IMR-90 (cell line): ENCODE measurements around the gene RFC2. TPM values are rescaled to one million over a fixed set of nuclear protein-coding genes. Genes with fewer than 3 reads are reported as not detected.
A peak's percentile ranks its signal among the peaks of the same experiment; 100 is the strongest.

Experiments
- ATAC-seq: fragments of 200-7000 bp; cut with Tn5 transposase; 2 replicates; pipeline ENCODE4 v1.9.1; 2020; ENCODE audit warnings: low read depth, mild to moderate bottlenecking, moderate library complexity
- BruUV-seq: library from RNA; stranded (reverse); fragments of 400-500 nt; replicated peaks from 2 replicates; lab custom pipeline; 2021; lab: Mats Ljungman, UMichigan
- CTCF ChIA-PET: fragments of 300-600 bp; formaldehyde crosslinking; extraction: SDS; loops from one replicate; lab custom pipeline; 2021; ENCODE audit warnings: antibody characterized with exemption; lab: Yijun Ruan, JAX
- POLR2A ChIA-PET: fragments of 300-600 bp; sonication (Branson Sonifier 250); formaldehyde crosslinking; loops from one replicate; lab custom pipeline; 2022; ENCODE audit warnings: antibody characterized with exemption; ENCODE audit not compliant: unreplicated experiment; lab: Charles Lee
- DNase-seq: peaks from one replicate; pipeline ENCODE4 v3.0.0; 2013
- H2AFZ ChIP-seq: replicated peaks from 2 replicates; pipeline ENCODE3; 2013; ENCODE audit warnings: low read length, mild to moderate bottlenecking; ENCODE audit not compliant: poor library complexity
- H2AK5ac ChIP-seq: 2 replicates; pipeline ENCODE4 v1.6.1; 2013; ENCODE audit warnings: low read depth, low read length, inconsistent platforms
- H2AK9ac ChIP-seq: replicated peaks from 2 replicates; pipeline ENCODE3; 2013; ENCODE audit warnings: mild to moderate bottlenecking, low read depth, low read length, moderate library complexity; ENCODE audit not compliant: poor library complexity
- H2BK120ac ChIP-seq: 2 replicates; pipeline ENCODE4 v1.6.1; 2013; ENCODE audit warnings: low read depth, low read length, inconsistent platforms
- H2BK15ac ChIP-seq: 3 replicates; pipeline ENCODE4 v1.6.1; 2013; ENCODE audit warnings: low read depth, low read length, inconsistent platforms
- H2BK20ac ChIP-seq: 2 replicates; pipeline ENCODE4 v1.6.1; 2013; ENCODE audit warnings: low read depth, mild to moderate bottlenecking, inconsistent platforms, low read length, moderate library complexity
- H2BK5ac ChIP-seq: 2 replicates; pipeline ENCODE4 v1.6.1; 2013; ENCODE audit warnings: mild to moderate bottlenecking, low read depth, low read length, inconsistent platforms; ENCODE audit not compliant: poor library complexity, severe bottlenecking
- H3K14ac ChIP-seq: replicated peaks from 2 replicates; pipeline ENCODE4 v1.6.1; 2013; ENCODE audit warnings: low read depth, low read length, inconsistent platforms
- H3K18ac ChIP-seq: 2 replicates; pipeline ENCODE4 v1.6.1; 2013; ENCODE audit warnings: low read depth, low read length, control low read depth
- H3K23ac ChIP-seq: 2 replicates; pipeline ENCODE4 v1.6.1; 2013; ENCODE audit warnings: low read depth, low read length, inconsistent platforms
- H3K27ac ChIP-seq: 2 replicates; pipeline ENCODE4 v1.5.1; 2013; ENCODE audit warnings: mild to moderate bottlenecking, control low read depth, low read length; ENCODE audit not compliant: insufficient read depth
- H3K27me3 ChIP-seq: 2 replicates; pipeline ENCODE4 v1.6.1; 2013; ENCODE audit warnings: low read length; ENCODE audit not compliant: control insufficient read depth, insufficient read depth
- H3K36me3 ChIP-seq: 2 replicates; pipeline ENCODE4 v1.6.1; 2013; ENCODE audit warnings: low read length, mixed read lengths; ENCODE audit not compliant: control insufficient read depth, insufficient read depth
- H3K4ac ChIP-seq: 2 replicates; pipeline ENCODE4 v1.6.1; 2013; ENCODE audit warnings: low read depth, low read length, inconsistent platforms
- H3K4me1 ChIP-seq: 2 replicates; pipeline ENCODE4 v1.6.1; 2013; ENCODE audit warnings: low read length, mixed read lengths; ENCODE audit not compliant: control insufficient read depth, insufficient read depth
- H3K4me2 ChIP-seq: 2 replicates; pipeline ENCODE4 v1.6.1; 2013; ENCODE audit warnings: low read depth, mild to moderate bottlenecking, control low read depth, low read length, moderate library complexity
- H3K4me3 ChIP-seq: 2 replicates; pipeline ENCODE4 v1.5.1; 2013; ENCODE audit warnings: low read depth, mild to moderate bottlenecking, control low read depth, low read length, moderate library complexity; ENCODE audit not compliant: insufficient read depth
- H3K56ac ChIP-seq: 2 replicates; pipeline ENCODE4 v1.6.1; 2013; ENCODE audit warnings: low read length, inconsistent platforms; ENCODE audit not compliant: insufficient read depth; ENCODE audit errors: extremely low read depth
- H3K79me1 ChIP-seq, 2 experiments: 2 replicates each; pipeline ENCODE4 v1.6.1; 2013; ENCODE audit warnings: low read length in 2 of 2, inconsistent platforms in 1 of 2, low read depth in 1 of 2
- H3K9ac ChIP-seq: 2 replicates; pipeline ENCODE4 v1.6.1; 2013; ENCODE audit warnings: low read depth, low read length, control low read depth
- H3K9me1 ChIP-seq: 2 replicates; pipeline ENCODE4 v1.6.1; 2013; ENCODE audit warnings: low read length, inconsistent platforms; ENCODE audit not compliant: insufficient read depth
- H3K9me3 ChIP-seq: 2 replicates; pipeline ENCODE4 v1.6.1; 2013; ENCODE audit warnings: low read length; ENCODE audit not compliant: control insufficient read depth, insufficient read depth
- H4K20me1 ChIP-seq: 2 replicates; pipeline ENCODE4 v1.6.1; 2013; ENCODE audit warnings: low read length, inconsistent platforms; ENCODE audit not compliant: insufficient read depth
- H4K5ac ChIP-seq: 2 replicates; pipeline ENCODE4 v1.6.1; 2013; ENCODE audit warnings: mild to moderate bottlenecking, low read depth, low read length, control low read depth
- H4K8ac ChIP-seq, 2 experiments: 2 replicates each; pipeline ENCODE4 v1.6.1; 2013; ENCODE audit warnings: low read depth in 2 of 2, low read length in 2 of 2, control low read depth in 1 of 2, inconsistent platforms in 1 of 2
- H4K91ac ChIP-seq: 2 replicates; pipeline ENCODE4 v1.6.1; 2013; ENCODE audit warnings: low read depth, low read length, inconsistent platforms; ENCODE audit not compliant: insufficient read depth
- BHLHE40 ChIP-seq: fragments of 150-350 bp; IDR thresholded peaks from 2 replicates; pipeline ENCODE4 v1.6.1; 2016; ENCODE audit warnings: mild to moderate bottlenecking, low read depth, low read length
- CEBPB ChIP-seq: IDR thresholded peaks from 2 replicates; pipeline ENCODE4 v1.6.1; 2012; ENCODE audit warnings: low read depth, low read length, improper control_type of control experiment
- FOS ChIP-seq: fragments of 150-350 bp; IDR thresholded peaks from 2 replicates; pipeline ENCODE4 v1.6.1; 2016; ENCODE audit warnings: low read depth, low read length
- MAFK ChIP-seq: IDR thresholded peaks from 2 replicates; pipeline ENCODE4 v1.6.1; 2012; ENCODE audit warnings: low read depth, low read length, improper control_type of control experiment
- MXI1 ChIP-seq: IDR thresholded peaks from 2 replicates; pipeline ENCODE4 v1.6.1; 2012; ENCODE audit warnings: low read depth, mild to moderate bottlenecking, low read length, moderate library complexity, borderline replicate concordance
- NFE2L2 ChIP-seq: fragments of 150-350 bp; IDR thresholded peaks from 2 replicates; pipeline ENCODE4 v1.6.1; 2016; ENCODE audit warnings: low read depth, mild to moderate bottlenecking, low read length
- POLR2A ChIP-seq: IDR thresholded peaks from 2 replicates; pipeline ENCODE4 v1.6.1; 2012; ENCODE audit warnings: mild to moderate bottlenecking, low read depth, low read length
- SMC3 ChIP-seq: fragments of 150-350 bp; IDR thresholded peaks from 2 replicates; pipeline ENCODE4 v1.6.1; 2016; ENCODE audit warnings: low read depth, mild to moderate bottlenecking, antibody characterized with exemption, low read length, moderate library complexity
- WGBS, 2 experiments: methylation state at CpG; one replicate each; pipeline versions ENCODE4 v1.1.5 to v1.1.7; 2013; ENCODE audit warnings: missing lambda C conversion rate in 2 of 2; ENCODE audit not compliant: insufficient read length in 1 of 2; ENCODE audit errors: extremely low coverage in 2 of 2; 5-methylcytosine and 5-hydroxymethylcytosine counted together
- dilution Hi-C: fragments of 300-500 bp; cut with HindIII; formaldehyde crosslinking; loops from one replicate; pipeline ENCODE4 v1.14.3; 2018; ENCODE audit warnings: low sequenced_read_pairs; ENCODE audit not compliant: unreplicated experiment
- in situ Hi-C: fragments of 300-500 bp; cut with MboI; formaldehyde crosslinking; loops from 3 replicates; pipeline ENCODE4 v1.14.3; 2019; ENCODE audit warnings: low sequenced_read_pairs, inconsistent platforms, mixed read lengths
- intact Hi-C: fragments of 100-400 bp; cut with micrococcal nuclease; formaldehyde crosslinking; loops from 2 replicates; pipeline ENCODE4 v1.10.0; 2022
- polyA plus RNA-seq, 3 experiments: library from polyadenylated mRNA; depleted of rRNA; stranded (reverse); fragments of >200 nt; gene quantifications; 2 replicates each; pipeline ENCODE4 v1.2.3, GENCODE V29; 2012; ENCODE audit warnings: low replicate concordance in 1 of 3
- total RNA-seq: library from RNA; depleted of rRNA; stranded (reverse); fragments of >200 nt; gene quantifications from 2 replicates; pipeline ENCODE4 v1.2.3, GENCODE V29; 2012
- TF ChIP-seq, protein P1 (sequence below): fragments of 150-350 bp; IDR thresholded peaks from 2 replicates; pipeline ENCODE4 v1.6.1; 2017; ENCODE audit warnings: mild to moderate bottlenecking, antibody characterized with exemption, low read length, low read depth
- TF ChIP-seq, protein P2 (sequence below): conservative IDR thresholded peaks from 2 replicates; pipeline ENCODE4 v1.5.1; 2012; ENCODE audit warnings: mild to moderate bottlenecking, low read depth, low read length, improper control_type of control experiment
- TF ChIP-seq, protein P3 (sequence below): fragments of 150-350 bp; IDR thresholded peaks from 2 replicates; pipeline ENCODE4 v1.6.1; 2016; ENCODE audit warnings: low read depth, mild to moderate bottlenecking, low read length, moderate library complexity, borderline replicate concordance

Gene RFC2
- total and polyA plus RNA-seq, 2 of the 4 experiments (the other 2 are of a cell fraction), result 25.2 to 37.8 TPM

DNA sequence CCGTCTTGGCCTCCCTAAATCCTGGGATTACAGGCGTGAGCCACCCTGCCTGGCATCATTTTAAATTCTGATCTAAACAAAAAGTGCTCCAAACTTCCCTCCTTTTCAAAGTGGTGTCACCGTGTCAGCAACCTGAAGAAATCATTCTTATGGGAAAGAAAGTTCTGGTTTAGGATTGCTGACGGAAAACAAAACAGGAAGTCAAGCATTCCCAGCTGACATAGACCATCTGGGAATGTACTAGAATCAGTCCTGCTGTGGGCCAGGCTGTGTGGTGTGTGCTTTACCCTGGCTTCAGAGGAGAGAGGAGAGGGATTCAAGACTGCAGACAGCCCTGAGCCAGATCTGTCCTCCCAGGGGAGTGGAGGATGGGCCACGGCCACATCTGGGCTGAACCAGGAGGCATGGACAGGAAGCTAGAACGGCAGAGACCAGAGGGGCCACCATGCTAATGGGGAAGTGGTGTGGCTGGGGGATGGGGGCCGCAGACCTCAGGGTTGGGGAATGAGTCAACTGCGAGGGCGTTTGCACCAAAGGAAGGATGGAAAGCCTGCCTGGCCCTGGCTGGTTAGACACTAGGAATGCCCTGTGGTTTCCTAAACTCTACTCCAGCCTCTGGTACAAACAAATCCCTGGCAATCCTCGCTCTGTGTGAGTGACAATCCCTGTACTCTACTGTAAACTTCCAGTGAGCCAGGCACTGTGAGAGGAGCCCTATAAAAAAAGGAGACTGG lies 18.3 kb upstream of the RFC2 start:
- peak overlapping the region; percentile 13 for H2BK15ac ChIP-seq
- H3K56ac ChIP-seq, result peak overlapping the region; percentile 80
- H4K5ac ChIP-seq, result peak overlapping the region; percentile 60
- H3K79me1 ChIP-seq, result no peaks in the 10 kb centered on the region; a peak in 1 of 4 replicates
- 0% methylated on average over 2 of the region's 10 CpGs; no CpG with 5 or more reads in 1 of the 2 experiments for WGBS, 2 experiments
- no peak overlapping the region for H3K4me3 ChIP-seq
- H2BK20ac ChIP-seq, result peak overlapping the region; percentile 97
- peaks cover 7% of the 10 kb centered on the region for H3K4me1 ChIP-seq
- intact Hi-C loops (no loop called here), in situ Hi-C loops (no loop called here), dilution Hi-C loops (no loop called here)
- H3K27me3 ChIP-seq, result no peaks in the 10 kb centered on the region
- peak overlapping the region; percentile 73 for H3K18ac ChIP-seq
- no peaks in the 10 kb centered on the region for H3K9me3 ChIP-seq
- peak overlapping the region; percentile 84 for H3K23ac ChIP-seq
- ChIA-PET CTCF (no interaction called here), POLR2A (interaction anchor here (0.6 kb wide), 1 partner anchor 20 kb away, joined by 11 read pairs; no protein-coding TSS in a partner anchor)
- peak overlapping the region; percentile 41 for H3K4me2 ChIP-seq
- H3K27ac ChIP-seq, result peak overlapping the region; percentile 84
- H2AK5ac ChIP-seq, result peak overlapping the region; percentile 88
- peak overlapping the region; percentile 59 for H3K14ac ChIP-seq
- H2BK120ac ChIP-seq, result peak overlapping the region; percentile 99
- peak; percentile 60; the same call in 1 of the 2 replicates for TF ChIP-seq POLR2A
- TF ChIP-seq MAFK, result peak; percentile 36; the same call in 1 of the 2 replicates
- peak; percentile 62; the same call in 1 of the 2 replicates for TF ChIP-seq MXI1
- peak; percentile 42 for TF ChIP-seq BHLHE40
- TF ChIP-seq CEBPB, result peak; percentile 65; the same call in 1 of the 2 replicates
- 0 out of 2 replicates have a peak, but pooled peaks have one; percentile 5 for TF ChIP-seq NFE2L2
- TF ChIP-seq, protein P1, sequence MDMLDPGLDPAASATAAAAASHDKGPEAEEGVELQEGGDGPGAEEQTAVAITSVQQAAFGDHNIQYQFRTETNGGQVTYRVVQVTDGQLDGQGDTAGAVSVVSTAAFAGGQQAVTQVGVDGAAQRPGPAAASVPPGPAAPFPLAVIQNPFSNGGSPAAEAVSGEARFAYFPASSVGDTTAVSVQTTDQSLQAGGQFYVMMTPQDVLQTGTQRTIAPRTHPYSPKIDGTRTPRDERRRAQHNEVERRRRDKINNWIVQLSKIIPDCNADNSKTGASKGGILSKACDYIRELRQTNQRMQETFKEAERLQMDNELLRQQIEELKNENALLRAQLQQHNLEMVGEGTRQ, result no peak
- TF ChIP-seq, protein P2, sequence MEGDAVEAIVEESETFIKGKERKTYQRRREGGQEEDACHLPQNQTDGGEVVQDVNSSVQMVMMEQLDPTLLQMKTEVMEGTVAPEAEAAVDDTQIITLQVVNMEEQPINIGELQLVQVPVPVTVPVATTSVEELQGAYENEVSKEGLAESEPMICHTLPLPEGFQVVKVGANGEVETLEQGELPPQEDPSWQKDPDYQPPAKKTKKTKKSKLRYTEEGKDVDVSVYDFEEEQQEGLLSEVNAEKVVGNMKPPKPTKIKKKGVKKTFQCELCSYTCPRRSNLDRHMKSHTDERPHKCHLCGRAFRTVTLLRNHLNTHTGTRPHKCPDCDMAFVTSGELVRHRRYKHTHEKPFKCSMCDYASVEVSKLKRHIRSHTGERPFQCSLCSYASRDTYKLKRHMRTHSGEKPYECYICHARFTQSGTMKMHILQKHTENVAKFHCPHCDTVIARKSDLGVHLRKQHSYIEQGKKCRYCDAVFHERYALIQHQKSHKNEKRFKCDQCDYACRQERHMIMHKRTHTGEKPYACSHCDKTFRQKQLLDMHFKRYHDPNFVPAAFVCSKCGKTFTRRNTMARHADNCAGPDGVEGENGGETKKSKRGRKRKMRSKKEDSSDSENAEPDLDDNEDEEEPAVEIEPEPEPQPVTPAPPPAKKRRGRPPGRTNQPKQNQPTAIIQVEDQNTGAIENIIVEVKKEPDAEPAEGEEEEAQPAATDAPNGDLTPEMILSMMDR, result no peak
- peak; percentile 85 for TF ChIP-seq FOS
- TF ChIP-seq, protein P3, sequence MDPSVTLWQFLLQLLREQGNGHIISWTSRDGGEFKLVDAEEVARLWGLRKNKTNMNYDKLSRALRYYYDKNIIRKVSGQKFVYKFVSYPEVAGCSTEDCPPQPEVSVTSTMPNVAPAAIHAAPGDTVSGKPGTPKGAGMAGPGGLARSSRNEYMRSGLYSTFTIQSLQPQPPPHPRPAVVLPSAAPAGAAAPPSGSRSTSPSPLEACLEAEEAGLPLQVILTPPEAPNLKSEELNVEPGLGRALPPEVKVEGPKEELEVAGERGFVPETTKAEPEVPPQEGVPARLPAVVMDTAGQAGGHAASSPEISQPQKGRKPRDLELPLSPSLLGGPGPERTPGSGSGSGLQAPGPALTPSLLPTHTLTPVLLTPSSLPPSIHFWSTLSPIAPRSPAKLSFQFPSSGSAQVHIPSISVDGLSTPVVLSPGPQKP, result no peak
- no peak; the same call in 1 of the 2 replicates for TF ChIP-seq SMC3
- H3K4ac ChIP-seq, result peak overlapping the region; percentile 96
- H2AK9ac ChIP-seq, result peak overlapping the region; percentile 92
- peak overlapping the region; percentile 92 for H2AFZ ChIP-seq
- H3K9me1 ChIP-seq, result peaks cover 3% of the 10 kb centered on the region; the same call in 1 of the 2 replicates
- BruUV-seq, result no TSS peak
- peak overlapping the region; percentile 94 for H4K91ac ChIP-seq
- peak; percentile 97 for DNase-seq
- H3K36me3 ChIP-seq, result no peaks in the 10 kb centered on the region
- H4K8ac ChIP-seq, result peak overlapping the region; percentile 16 to 92
- H4K20me1 ChIP-seq, result peaks cover 3% of the 10 kb centered on the region; the same call in 1 of the 2 replicates
- peak overlapping the region; percentile 18 for H3K9ac ChIP-seq
- peak; percentile 92 for ATAC-seq
- H2BK5ac ChIP-seq, result peak overlapping the region; percentile 95
